Measurements from ENCODE around the gene SPATA20.

DNA sequence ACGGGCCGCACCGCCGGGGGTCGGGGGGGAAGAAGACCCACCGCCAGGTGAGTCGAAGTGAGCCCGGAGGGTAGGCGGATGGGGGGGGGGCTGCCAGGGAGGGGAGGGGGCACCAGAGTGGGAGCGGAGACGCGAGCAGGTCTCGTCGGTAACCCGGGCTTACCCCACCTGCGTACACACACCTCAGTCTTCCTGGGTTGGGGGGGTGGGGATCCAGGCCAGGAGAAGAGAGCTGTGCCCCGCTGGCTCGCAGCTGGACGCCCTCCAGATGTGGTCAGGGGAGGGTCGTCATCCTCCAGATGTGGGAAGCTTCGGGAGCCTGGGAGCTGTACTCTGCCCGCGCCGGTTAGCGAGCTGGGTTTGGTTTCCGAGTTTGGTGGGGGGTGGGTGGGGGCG, 14.8 kb downstream of the SPATA20 start:
- peak; percentile 44 for TF ChIP-seq EZH2 (IDR thresholded peaks at IDR 0.05; ENCODE audit: borderline replicate concordance, low read depth, low read length, severe bottlenecking)
- TF ChIP-seq, protein P1, sequence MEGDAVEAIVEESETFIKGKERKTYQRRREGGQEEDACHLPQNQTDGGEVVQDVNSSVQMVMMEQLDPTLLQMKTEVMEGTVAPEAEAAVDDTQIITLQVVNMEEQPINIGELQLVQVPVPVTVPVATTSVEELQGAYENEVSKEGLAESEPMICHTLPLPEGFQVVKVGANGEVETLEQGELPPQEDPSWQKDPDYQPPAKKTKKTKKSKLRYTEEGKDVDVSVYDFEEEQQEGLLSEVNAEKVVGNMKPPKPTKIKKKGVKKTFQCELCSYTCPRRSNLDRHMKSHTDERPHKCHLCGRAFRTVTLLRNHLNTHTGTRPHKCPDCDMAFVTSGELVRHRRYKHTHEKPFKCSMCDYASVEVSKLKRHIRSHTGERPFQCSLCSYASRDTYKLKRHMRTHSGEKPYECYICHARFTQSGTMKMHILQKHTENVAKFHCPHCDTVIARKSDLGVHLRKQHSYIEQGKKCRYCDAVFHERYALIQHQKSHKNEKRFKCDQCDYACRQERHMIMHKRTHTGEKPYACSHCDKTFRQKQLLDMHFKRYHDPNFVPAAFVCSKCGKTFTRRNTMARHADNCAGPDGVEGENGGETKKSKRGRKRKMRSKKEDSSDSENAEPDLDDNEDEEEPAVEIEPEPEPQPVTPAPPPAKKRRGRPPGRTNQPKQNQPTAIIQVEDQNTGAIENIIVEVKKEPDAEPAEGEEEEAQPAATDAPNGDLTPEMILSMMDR (IDR thresholded peaks at IDR 0.05; ENCODE audit: extremely low read depth in 1 of 2, insufficient read depth in 1 of 2, low read depth in 1 of 2, low read length in 2 of 2) = no peak
- no peak for TF ChIP-seq POLR2A (IDR thresholded peaks at IDR 0.05; ENCODE audit: low read depth, low read length)
- TF ChIP-seq GATA2 (IDR thresholded peaks at IDR 0.05; ENCODE audit: insufficient read depth, insufficient read length, low read depth, low read length) = no peak
- TF ChIP-seq POLR2AphosphoS5 (IDR thresholded peaks at IDR 0.05; ENCODE audit: insufficient read depth, low read depth, low read length) = no peak
- TF ChIP-seq, protein P2, sequence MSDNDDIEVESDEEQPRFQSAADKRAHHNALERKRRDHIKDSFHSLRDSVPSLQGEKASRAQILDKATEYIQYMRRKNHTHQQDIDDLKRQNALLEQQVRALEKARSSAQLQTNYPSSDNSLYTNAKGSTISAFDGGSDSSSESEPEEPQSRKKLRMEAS (IDR thresholded peaks at IDR 0.05; ENCODE audit: insufficient read depth, insufficient read length) = no peak
- no peak for TF ChIP-seq JUN (IDR thresholded peaks at IDR 0.05; ENCODE audit: borderline replicate concordance, insufficient read depth, insufficient read length, low read depth)

Data from endothelial cell of umbilical vein (primary cell).